DND-41 (cell line): ENCODE measurements around the gene SOX12.

Source experiments
- ATAC-seq: fragments of 200-7000 bp; cut with Tn5 transposase; 3 replicates; pipeline ENCODE4 v1.9.1; 2021; ENCODE audit warnings: low read depth; ENCODE audit not compliant: insufficient read depth
- DNase-seq: peaks from one replicate; pipeline ENCODE4 v3.0.0-alpha.2; 2020
- H2AFZ ChIP-seq: 2 replicates; pipeline ENCODE4 v1.6.0; 2012; ENCODE audit warnings: low read depth, low read length
- H3K27ac ChIP-seq: 2 replicates; pipeline ENCODE4 v1.5.1; 2012; ENCODE audit warnings: low read length, inconsistent platforms
- H3K27me3 ChIP-seq: fragments of 200-600 bp; sonication (generic); 2 replicates; pipeline ENCODE4 v1.6.0; 2012; ENCODE audit warnings: low read length, mild to moderate bottlenecking, inconsistent platforms; ENCODE audit not compliant: insufficient read depth, poor library complexity
- H3K36me3 ChIP-seq: 2 replicates; pipeline ENCODE4 v1.5.1; 2012; ENCODE audit warnings: low read length, inconsistent platforms; ENCODE audit not compliant: insufficient read depth
- H3K4me1 ChIP-seq: 2 replicates; pipeline ENCODE4 v1.5.1; 2012; ENCODE audit warnings: mild to moderate bottlenecking, low read length; ENCODE audit not compliant: insufficient read depth
- H3K4me2 ChIP-seq: 2 replicates; pipeline ENCODE4 v1.6.0; 2012; ENCODE audit warnings: mild to moderate bottlenecking, moderate library complexity, low read length, inconsistent platforms; ENCODE audit not compliant: insufficient read depth
- H3K4me3 ChIP-seq, 2 experiments: fragments of 200-600 bp in 1 of 2; shearing (Covaris generic) in 1 of 2; 2 replicates each; pipeline ENCODE4 v1.5.1; 2012 to 2016; ENCODE audit warnings: inconsistent platforms in 2 of 2, low read length in 2 of 2, mild to moderate bottlenecking in 2 of 2, low read depth in 1 of 2, moderate library complexity in 1 of 2
- H3K79me2 ChIP-seq: 2 replicates; pipeline ENCODE4 v1.6.0; 2012; ENCODE audit warnings: low read length, inconsistent platforms; ENCODE audit not compliant: insufficient read depth
- H3K9ac ChIP-seq: 2 replicates; pipeline ENCODE4 v1.6.0; 2012; ENCODE audit warnings: low read depth, mild to moderate bottlenecking, inconsistent platforms, low read length, moderate library complexity
- H3K9me3 ChIP-seq: 2 replicates; pipeline ENCODE4 v1.5.1; 2012; ENCODE audit warnings: low read length, moderate library complexity, mild to moderate bottlenecking, inconsistent platforms; ENCODE audit not compliant: insufficient read depth, severe bottlenecking
- H4K20me1 ChIP-seq: 2 replicates; pipeline ENCODE4 v1.6.0; 2012; ENCODE audit warnings: low read length; ENCODE audit not compliant: insufficient read depth
- CTCF ChIP-seq: IDR thresholded peaks from 2 replicates; pipeline ENCODE4 v1.5.1; 2012; ENCODE audit warnings: borderline replicate concordance, low read length, moderate library complexity, mild to moderate bottlenecking; ENCODE audit not compliant: poor library complexity, severe bottlenecking; ENCODE audit errors: extremely low read depth
- EZH2 ChIP-seq: IDR thresholded peaks from 3 replicates; pipeline ENCODE4 v1.6.1; 2012; ENCODE audit warnings: borderline replicate concordance, low read depth, mild to moderate bottlenecking, moderate library complexity, low read length, inconsistent platforms; ENCODE audit not compliant: severe bottlenecking

SOX12 gene

GRCh38 chr20:305745-306144 is 19.6 kb upstream of the SOX12 start:
- peaks cover 3% of the 10 kb centered on the region; the same call in 1 of the 2 replicates for H3K79me2 ChIP-seq
- H3K27ac ChIP-seq = no peak overlapping the region
- no peak overlapping the region for H3K4me2 ChIP-seq
- no peaks in the 10 kb centered on the region for H3K9me3 ChIP-seq
- H2AFZ ChIP-seq = no peak overlapping the region
- H3K4me3 ChIP-seq = no peak overlapping the region
- DNase-seq = no peak
- no peaks in the 10 kb centered on the region for H3K27me3 ChIP-seq
- no peak for ATAC-seq
- TF ChIP-seq CTCF (no peak), EZH2 (no peak)
- H4K20me1 ChIP-seq = peaks cover 10% of the 10 kb centered on the region
- H3K36me3 ChIP-seq = peaks cover 5% of the 10 kb centered on the region; the same call in 1 of the 2 replicates
- peaks cover 5% of the 10 kb centered on the region; the same call in 1 of the 2 replicates for H3K4me1 ChIP-seq
- no peak overlapping the region for H3K9ac ChIP-seq

GRCh38 chr20:308427-309038 is 16.8 kb upstream of the SOX12 start:
- Histone ChIP-seq H2AFZ (no peak overlapping the region), H3K9me3 (no peaks in the 10 kb centered on the region), H3K27me3 (no peaks in the 10 kb centered on the region), H4K20me1 (no peaks in the 10 kb centered on the region), H3K79me2 (no peaks in the 10 kb centered on the region), H3K4me3 (no peak overlapping the region), H3K27ac (no peak overlapping the region), H3K9ac (no peak overlapping the region), H3K4me1 (no peaks in the 10 kb centered on the region), H3K4me2 (no peak overlapping the region), H3K36me3 (no peaks in the 10 kb centered on the region)
- ATAC-seq (no peak), DNase-seq (no peak)
- no peak for TF ChIP-seq EZH2
- TF ChIP-seq CTCF = no peak

GRCh38 chr20:309306-309840 is 16.0 kb upstream of the SOX12 start:
- Histone ChIP-seq H4K20me1 (no peaks in the 10 kb centered on the region), H3K4me1 (no peaks in the 10 kb centered on the region), H3K27ac (no peak overlapping the region), H3K36me3 (no peaks in the 10 kb centered on the region), H2AFZ (no peak overlapping the region; the same call in 1 of the 2 replicates), H3K4me2 (no peak overlapping the region), H3K79me2 (no peaks in the 10 kb centered on the region), H3K4me3 (no peak overlapping the region), H3K9ac (no peak overlapping the region), H3K9me3 (no peaks in the 10 kb centered on the region), H3K27me3 (no peaks in the 10 kb centered on the region)
- TF ChIP-seq CTCF = no peak
- DNase-seq = no peak
- ATAC-seq = no peak
